Fibroblast of skin of abdomen (primary cell): Measurements from ENCODE around the gene CRYBG3.
A peak's percentile ranks its signal among the peaks of the same experiment; 100 is the strongest.

Source experiments
- DNase-seq: peaks from one replicate; pipeline ENCODE4 v3.0.0-alpha.2; 2013

Gene CRYBG3

DNA sequence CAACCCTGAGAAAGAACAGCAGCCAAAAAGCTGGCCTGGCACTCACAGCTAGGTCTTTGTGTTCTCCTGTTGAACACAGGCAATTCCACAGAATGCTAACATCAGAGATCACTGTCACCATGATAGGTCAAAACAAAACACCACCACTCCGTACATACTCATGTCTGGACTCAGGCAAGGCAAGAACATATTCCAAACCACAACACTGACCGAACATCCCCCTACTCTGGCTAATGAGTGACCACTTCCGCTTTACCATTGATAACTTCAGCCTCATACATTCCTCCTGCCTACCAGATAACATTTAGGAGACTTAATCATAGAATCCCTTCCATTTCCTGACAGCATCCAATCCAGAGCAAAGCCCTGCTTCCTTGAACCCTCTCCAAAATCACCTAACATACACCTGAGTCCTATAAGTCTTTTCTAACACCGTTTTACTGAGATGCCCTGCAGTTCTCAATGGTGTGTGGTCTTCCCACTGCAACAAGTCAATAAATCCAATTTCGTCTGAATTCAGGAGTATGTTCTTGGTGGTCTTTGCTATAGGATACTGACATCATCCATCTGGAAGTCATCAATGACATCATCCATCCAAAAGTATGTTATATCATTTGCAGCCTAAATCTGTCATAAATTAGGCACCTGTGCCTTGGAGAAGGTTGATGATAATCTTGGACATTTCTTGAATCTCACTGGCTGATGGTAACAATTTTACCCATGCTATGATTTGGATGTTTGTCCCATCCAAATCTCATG lies 126.7 kb downstream of the CRYBG3 start:
- DNase-seq, result no peak

DNA sequence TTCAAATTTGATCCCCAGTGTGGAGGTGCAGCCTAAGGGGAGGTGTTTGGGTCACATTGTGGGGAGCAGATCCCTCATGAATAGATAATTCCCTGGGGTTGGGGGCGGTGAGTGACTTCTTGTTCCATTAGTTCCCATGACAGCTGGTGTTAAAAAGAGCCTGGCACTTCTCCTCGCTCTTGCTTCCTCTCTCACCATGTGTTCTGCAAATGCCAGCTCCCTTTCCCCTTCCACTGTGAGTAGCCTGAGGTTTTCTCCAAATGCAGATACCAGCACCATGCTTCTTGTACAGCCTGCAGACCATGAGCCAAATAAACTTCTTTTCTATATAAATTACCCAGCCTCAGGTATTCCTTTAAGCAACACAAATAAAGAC lies 127.3 kb downstream of the CRYBG3 start:
- DNase-seq, result no peak

DNA sequence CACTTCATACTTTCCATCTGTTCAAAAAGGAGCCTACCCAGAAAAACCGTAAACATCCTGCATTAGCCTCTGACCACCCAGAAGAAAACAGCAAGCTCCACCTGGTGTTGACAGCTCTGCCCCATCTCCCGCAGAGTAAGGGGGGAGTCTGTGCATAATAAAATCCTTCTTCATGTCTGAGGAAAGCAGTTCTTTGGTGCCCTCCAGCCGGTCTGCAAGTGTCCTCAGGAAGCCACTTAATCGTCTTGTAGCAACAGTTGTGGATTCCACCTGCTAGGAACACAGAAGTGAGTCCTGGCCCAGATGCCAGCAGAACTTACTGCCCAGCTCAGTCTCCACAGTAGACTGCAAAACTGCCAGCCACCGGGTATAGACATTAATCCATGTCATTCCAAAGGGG lies 127.9 kb downstream of the CRYBG3 start:
- DNase-seq, result no peak

DNA sequence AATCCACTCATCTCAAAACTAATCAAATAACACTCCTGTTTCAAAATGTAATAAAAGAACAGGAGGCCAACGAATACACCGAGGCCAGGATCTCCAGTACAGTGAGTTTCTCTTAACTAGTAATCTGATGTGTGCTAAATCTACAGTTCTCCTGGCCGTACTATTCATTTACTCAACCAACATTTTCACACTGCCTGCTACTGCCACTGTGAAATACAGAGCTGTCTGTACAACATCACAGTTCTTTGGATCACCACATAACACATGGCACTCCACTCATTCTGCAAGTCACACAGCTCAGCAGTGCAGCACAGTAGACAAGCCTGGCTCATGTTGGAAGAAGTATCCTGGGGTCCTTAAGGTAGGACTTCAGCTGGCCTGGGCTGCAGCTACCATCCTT lies 128.5 kb downstream of the CRYBG3 start:
- no peak for DNase-seq

DNA sequence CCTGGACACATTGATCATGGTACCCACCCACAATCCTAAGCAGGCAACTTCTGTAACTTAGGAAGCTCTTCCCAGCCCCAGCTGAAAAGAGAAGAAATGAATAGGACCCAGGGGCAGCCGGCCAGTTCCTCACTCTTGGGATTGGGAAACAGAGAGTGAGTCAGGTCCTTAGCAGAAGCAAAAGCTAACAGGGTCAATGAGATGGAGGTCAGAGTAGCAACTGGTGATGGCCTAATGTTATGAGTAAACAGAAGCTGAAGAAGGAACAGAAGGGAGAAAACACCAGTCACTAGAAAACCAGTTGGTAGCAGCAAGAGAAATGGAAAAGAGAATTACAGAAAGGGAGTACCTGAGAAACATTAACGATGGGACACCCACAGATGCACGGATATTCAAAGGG lies 130.5 kb downstream of the CRYBG3 start:
- DNase-seq, result no peak

DNA sequence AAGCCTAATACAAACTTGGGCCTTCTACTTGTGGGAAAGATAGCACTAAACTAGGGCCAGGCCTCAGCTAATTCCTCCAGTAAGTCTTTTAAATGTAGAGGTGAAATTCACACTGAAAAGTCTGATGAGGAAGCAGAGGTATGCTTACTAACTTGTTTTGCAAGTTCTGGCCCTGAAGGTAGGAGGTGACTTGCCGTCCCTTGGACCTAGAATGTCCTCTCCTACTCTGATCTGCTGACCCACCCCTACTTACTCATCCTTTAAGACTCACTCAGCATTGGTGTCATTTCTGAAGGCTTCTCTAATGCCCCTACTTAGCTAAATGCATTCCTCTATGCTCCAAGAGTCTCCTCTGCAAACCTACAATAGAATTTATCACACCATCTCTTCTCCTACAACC lies 131.1 kb downstream of the CRYBG3 start:
- DNase-seq, result no peak

DNA sequence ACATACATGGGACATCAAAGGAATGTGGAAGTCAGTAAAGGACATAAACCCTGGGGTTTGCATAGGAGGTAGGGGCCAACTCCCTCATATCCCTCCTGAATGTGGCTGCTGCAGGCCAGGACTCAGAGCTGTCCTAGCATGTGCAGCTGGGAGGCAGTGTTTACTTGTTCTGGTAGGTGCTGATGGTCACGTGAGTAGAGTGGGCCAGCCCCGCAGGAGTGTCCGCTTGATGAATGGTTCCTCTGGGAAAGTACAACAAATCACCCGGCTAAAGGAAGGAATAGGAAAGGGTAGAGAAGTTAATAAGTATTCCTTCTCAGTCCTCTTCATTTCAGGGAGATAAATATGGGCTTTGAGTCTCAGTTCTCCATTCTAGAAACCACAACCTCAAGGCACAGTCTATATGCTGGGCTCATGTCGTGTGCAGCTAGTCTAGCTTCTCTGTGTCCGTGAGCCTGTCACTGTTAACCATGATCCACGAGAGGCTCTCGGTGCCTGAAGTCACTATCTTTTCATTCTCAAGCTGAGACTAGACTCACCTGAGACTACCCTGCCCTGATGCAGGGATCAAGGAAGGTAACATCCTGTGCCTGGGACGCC lies 132.5 kb downstream of the CRYBG3 start:
- DNase-seq, result no peak

DNA sequence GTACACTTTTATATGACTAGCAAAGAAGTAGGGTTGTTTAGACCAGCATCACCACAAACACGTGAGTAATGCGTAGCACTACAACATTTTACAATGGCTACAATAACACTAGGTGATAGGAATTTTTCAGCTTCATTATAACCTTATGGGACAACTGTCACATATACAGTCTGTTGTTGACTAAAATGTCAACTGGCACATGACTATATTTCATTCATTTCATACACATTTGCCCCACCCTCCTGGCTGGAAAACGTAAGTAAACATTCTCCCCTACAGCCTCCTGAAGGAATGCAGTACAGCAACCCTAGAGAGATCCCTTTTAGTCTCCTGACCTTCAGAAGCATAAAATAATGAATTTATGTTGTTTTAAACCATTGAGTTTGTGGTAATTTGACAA lies 134.2 kb downstream of the CRYBG3 start:
- DNase-seq, result no peak

DNA sequence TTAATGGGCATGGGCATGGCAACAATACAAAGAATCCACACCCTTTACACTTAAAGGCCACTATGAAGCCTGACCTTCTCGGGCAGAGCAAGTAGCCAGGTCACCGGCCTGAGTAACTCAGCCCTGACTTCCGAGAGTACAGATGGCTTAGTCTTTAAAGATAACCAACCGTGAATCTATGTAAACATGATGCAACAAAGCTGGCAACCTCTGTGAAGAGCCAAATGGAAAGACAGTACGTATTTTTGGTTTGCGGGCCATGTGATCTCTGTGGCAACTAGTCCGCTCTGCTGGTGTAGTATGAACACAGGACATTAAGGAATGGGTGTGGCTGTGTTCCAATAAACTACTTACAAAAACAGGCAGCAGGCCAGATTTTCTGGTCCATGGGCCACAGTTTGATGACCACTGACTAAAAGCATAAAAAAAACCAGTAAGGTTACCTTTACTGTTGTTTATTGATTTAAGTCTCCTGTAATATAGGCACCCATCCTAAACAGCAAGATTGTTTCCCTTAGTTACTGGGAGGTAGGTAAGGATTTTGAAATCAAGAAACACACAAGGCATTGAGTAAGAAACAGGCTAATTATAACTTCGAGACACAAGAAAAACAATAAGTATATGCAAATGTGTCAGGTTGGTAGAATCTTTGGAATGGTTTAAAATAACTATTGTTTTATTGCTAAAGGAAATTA lies 136.0 kb downstream of the CRYBG3 start:
- DNase-seq, result no peak

DNA sequence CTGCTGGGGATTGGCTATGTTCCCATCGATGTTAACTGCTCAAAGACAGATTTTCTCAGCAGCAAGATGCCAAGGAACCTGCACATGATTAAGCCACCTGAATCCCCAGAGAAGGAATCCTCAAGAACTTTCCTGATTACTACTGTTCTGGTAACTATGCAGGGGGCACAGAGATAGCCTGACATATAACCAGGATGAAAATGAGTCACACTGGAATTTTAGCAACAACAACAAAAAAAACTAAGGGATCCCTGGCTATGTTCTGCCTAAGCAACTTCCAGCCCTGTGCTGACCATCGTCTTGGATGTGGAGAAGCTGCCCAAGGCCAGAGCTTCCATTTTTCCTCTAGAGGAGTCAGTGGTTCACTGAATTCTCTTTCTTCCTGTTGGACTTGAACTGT lies 136.6 kb downstream of the CRYBG3 start:
- DNase-seq, result peak; percentile 13

DNA sequence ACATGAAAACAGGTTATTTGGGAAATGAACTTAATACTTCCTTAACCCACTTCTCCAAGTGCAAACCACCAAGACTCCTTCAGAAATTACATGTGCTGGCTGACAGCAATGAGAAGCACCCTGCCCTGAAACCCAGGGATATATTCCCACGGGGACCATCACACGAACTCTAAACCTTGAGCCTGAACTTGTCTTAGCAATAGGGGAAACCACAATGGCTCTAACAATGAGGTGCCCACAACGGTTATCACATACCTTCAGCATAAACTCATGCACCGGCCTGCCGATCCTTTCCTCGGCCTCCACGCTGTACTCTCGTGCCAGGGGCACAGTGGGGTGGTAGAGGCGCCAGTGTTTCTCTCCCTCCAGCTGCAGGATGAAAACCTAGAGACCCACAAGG lies 137.0 kb downstream of the CRYBG3 start:
- no peak for DNase-seq

DNA sequence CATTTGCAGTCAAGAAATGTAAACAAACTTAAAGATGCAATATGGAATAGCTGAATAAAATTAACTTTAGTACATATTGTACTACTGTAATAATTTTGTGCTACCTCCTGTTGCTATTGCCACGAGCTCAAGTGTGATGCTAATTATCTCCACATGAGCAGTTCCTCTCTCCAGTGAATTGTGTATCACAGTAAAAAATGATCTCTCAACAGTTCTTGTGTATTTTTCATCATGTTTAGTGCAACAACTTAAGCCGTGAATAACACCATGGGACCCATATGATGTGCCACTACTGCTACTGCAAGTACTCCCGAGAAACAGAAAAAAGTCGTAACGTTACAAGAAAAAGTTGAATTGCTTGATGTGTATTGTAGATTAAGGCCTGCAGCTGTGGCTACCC lies 138.1 kb downstream of the CRYBG3 start:
- no peak for DNase-seq

DNA sequence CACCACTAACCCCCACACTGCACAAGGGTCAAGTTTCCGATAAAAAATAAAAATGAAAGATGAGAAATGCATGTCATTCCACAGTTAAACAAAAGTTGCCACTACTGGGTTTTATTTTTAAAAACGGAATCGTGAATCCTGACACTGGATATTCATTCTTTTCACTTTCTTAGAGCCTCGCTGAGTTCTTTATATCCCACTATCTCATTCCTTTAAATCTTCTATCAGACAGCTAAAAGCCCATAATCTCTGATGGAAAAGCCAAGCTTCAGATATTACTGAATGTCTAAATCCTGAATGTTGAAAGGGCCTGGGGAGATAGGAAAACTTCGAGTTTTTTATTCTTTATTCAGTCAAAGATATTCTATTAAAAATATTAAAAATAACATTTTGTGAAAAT lies 138.7 kb downstream of the CRYBG3 start:
- no peak for DNase-seq

DNA sequence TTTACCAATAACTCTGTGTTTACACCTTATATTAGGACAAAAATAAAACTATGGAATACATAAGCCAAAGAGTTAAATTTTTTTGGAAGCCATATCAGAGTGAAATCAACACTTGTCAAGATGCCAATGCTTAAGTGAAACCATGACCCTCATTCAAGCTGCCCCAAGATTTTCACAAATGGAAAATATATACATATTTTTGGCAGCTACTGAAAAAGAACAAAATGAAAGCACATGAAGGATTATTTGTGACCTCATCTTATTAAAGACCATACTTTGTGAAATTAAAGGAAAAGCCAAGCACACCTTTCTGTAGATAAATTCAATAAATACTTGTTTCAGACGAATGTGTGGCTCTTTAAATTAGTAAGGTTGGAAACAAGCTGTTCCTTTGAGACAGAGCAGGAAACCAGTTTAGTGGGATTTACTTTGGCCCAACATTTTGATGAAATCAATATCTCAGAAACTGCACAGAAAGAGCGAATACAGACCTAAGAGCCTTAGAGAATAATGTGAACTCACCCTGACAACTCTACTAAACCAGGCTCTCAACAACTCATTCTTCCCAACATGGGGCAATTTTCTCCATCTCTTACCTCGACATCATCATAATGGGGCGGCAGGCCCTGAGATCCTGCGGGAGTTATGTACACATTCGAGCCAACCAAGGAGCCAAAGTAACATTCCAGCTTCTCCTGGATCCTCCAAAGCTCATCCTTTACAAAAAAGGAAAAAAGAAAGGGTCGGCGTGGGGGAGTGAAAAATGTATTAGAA lies 139.4 kb downstream of the CRYBG3 start:
- DNase-seq, result peak; percentile 23

DNA sequence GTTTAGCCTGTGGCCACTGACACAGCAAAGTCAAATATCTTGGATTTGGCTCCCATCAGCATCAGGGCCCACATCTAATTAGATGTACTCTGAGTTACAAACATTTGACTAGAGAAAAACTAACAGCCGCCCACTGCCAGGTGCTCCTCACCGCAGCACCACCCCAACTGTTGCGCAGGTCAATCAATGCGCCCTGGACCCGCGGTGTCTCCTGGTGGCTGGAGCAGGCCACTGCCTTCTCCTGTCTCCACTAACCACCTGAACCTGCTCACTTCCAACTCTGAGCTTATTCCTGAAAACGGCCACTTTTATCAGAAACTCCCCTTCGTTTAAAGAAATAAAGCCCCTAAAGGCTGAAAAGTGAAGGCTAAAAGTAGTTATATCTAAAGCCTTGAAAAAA lies 146.2 kb downstream of the CRYBG3 start:
- DNase-seq, result no peak

DNA sequence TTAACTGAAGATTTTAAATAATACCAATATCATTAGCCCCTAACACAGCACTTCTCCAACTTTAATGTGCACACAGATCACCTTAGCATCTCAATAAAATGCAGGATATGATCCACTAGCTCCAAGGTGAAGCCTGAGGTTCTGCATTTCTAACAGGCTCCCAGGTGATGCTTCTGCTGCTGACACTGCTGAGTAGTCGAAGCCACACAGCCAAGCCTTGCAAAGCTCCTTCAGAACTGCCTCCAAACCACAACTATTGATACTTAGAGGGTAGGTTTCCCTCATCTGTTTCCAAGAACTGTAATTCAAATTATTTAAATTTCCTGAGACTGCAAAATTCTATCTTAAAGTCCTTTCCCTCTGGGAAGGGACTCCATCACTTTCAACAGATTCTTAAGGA lies 146.6 kb downstream of the CRYBG3 start:
- no peak for DNase-seq

DNA sequence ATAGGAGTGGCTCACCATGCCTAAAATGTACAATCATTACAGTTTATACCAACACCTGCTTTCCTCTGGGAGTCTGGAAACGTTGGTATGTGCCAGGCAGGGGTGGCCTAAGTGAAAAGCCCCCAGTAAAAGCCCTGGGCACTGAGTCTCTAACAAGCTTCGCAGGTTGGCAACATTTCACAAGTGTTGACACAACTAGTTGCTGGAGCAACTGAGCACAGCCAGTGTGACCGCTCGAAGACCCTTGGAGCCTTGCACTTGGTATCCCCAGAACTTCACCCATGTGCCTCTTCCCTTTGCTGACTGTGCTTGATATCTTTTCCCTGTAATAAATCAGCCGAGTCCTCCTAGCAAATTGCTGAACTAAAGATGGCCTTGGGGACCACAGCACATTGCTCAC lies 147.7 kb downstream of the CRYBG3 start:
- DNase-seq, result no peak

DNA sequence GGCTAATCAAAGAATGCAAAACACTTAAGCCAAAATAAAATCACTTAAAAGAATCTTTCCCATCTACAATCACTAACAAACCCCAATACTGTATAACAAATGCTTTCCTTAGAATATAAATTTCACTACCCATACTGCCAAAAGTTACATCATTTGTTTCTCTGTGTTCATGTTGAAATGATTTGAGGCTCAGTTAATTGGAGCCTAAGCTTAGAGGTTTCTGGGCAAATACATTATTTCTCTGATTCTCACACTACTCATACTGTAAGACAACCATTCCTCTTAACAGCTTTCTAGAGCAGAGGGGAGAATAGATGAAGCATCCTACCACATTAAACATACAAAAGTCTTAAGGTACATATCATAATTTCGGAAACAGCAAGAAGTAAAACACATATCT lies 148.3 kb downstream of the CRYBG3 start:
- peak; percentile 45 for DNase-seq

DNA sequence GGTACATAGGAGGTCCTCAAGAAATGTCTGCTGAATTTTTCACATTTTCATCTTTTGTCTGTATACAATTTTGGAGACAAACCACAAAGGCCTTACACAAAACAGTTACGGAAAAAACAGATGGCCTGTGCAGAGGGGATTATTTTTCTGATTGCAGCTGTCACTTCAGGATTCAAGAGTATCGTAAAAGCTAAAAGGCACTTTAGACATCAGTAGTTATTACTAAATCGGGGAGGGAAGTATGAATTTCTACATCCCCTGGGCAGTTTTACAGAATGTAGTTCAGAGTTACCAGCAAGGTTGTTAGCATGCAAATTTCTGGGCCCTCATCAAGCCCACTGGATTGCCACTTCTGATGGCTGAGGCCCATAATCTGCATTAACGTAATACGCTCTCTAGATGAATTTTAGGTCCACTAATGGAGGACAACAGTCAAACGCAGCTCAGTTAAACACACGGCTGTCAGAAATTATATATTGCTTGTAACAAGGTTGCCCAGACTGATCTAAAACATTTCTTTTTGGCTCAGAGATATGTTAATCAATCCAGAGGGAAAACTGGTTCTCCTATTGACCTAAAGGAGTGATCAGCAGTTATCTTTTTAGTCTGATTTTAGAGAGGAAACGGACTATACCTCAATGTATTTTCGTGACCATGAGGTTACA lies 149.3 kb downstream of the CRYBG3 start:
- no peak for DNase-seq

DNA sequence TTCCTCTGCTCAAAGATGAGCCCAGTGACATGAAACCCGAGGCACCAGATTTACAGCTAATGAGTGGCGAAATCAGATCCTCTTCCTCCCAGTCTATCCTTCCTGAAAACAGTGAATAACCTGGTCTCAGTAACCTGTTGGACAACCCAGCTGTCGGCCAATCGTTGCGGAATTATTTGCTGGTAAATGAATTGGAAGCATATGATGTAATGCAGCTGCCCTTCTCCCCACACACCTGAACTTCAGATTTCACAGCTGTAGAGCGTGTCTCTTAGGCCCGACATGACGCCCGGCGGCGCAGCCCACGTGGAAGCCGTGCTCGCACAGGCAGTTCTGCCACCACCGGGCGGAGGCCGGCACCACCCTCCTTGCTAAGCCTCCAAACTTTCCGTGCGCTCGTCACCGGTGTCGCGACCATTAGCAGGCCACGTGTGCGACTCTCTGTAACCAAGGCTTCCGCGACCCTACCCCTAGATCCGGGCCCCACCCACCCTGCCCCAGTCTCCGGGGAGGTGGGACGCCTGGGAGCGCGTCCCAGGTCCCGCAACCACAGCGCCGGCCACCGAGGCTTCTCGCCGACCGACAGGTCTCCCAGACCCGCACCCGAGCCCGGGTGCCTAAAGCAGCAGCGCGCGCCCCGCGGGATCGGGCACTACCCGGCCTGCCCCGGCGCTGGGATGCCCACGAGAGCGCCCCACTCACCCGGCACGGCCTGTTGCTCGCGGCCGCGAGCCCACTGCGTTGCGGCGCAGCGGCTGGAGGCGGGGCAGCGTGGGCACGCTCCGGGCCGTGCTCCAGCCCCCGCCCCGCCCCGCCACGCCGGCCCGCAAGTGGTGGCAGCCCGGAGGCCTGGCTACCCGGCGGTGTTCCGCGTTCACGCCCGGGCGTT lies 150.1 kb downstream of the CRYBG3 start, which contains the start of gene RIOX2:
RIOX2 (minus strand) TSS at position 753 of the 889 bp plus-strand sequence. CDS start 4,838 bp downstream, outside the sequence.
- peak; percentile 72 for DNase-seq

DNA sequence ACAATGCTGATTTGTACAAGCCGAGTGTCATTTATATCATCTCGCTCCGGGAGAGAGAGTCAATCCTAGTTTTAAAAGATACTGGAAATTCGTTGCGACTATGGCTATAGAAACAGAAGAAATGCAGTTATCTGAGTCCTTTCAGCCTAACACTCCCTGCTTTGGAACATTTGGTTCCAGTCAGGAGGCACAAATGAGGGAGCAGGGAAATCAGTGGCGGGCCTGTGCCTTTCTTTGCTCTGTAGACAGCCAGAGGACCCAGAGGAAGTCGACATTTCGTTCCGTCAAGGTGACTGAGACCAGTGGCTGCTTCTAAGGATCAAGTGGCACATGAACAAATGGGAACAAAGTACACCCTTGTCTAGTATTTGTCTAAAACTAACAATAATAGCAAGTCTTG lies 151.2 kb downstream of the CRYBG3 start:
- DNase-seq, result no peak

DNA sequence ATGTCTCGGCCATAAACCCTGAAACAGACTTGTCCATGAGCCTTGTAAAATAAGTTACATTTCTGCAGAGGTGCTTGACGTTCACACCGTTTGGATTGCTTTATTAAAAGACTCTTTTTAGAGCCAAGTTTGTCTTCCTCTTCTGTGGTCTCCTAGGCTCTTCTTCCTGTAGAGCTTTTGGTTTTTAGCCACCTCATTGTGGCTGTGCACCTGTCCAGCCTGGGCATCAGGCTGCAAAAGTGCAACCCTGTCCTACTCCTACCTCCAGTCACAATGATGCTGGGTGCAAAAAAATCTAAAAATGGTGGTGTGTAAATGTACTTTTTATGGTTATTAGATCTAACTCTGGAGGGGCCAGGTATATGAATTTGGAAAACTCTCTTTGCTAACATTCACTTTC lies 153.2 kb downstream of the CRYBG3 start:
- DNase-seq, result no peak
